SK-N-SH treated with all-trans-retinoic acid at 6 μM for 48 hours (cell line): ENCODE results near the gene DNAJC15.

ENCODE experiments used
- ATAC-seq: fragments of 200-7000 bp; cut with Tn5 transposase; 3 replicates; pipeline ENCODE4 v1.9.1; 2020; ENCODE audit warnings: mild to moderate bottlenecking, moderate library complexity
- ARNTL ChIP-seq: fragments of 450-650 bp; formaldehyde crosslinking; IDR thresholded peaks from 2 replicates; pipeline ENCODE4 v1.5.0; 2020; ENCODE audit warnings: low read depth, mild to moderate bottlenecking, moderate library complexity, borderline replicate concordance
- CREB5 ChIP-seq: fragments of 250-450 bp; sonication (Bioruptor Pico); IDR thresholded peaks from 2 replicates; pipeline ENCODE4 v1.5.1; 2020; ENCODE audit warnings: low read depth, mild to moderate bottlenecking, moderate library complexity
- CSDC2 ChIP-seq: fragments of 250-450 bp; sonication (Bioruptor Pico); IDR thresholded peaks from 2 replicates; pipeline ENCODE4 v1.5.0; 2020; ENCODE audit warnings: mild to moderate bottlenecking, moderate library complexity
- CSRNP3 ChIP-seq: fragments of 250-450 bp; sonication (Bioruptor Pico); IDR thresholded peaks from 2 replicates; pipeline ENCODE4 v1.5.1; 2021; ENCODE audit warnings: mild to moderate bottlenecking, moderate library complexity
- GLIS3 ChIP-seq: fragments of 250-450 bp; sonication (Bioruptor Pico); IDR thresholded peaks from 2 replicates; pipeline ENCODE4 v1.5.0; 2020; ENCODE audit warnings: mild to moderate bottlenecking, moderate library complexity
- ISL1 ChIP-seq: fragments of 250-450 bp; sonication (Bioruptor Pico); IDR thresholded peaks from 2 replicates; pipeline ENCODE4 v2.1.2; 2022; ENCODE audit warnings: mild to moderate bottlenecking, moderate library complexity
- OSR1 ChIP-seq: fragments of 250-450 bp; sonication (Bioruptor Pico); IDR thresholded peaks from 2 replicates; pipeline ENCODE4 v1.8.0; 2022; ENCODE audit warnings: moderate library complexity, mild to moderate bottlenecking, inconsistent platforms
- PATZ1 ChIP-seq: fragments of 250-450 bp; sonication (Bioruptor Pico); IDR thresholded peaks from 2 replicates; pipeline ENCODE4 v1.8.0; 2020; ENCODE audit warnings: mild to moderate bottlenecking, moderate library complexity, borderline replicate concordance
- POU6F1 ChIP-seq: fragments of 250-450 bp; sonication (Bioruptor Pico); IDR thresholded peaks from 2 replicates; pipeline ENCODE4 v1.8.0; 2021; ENCODE audit warnings: low read depth, mild to moderate bottlenecking, moderate library complexity, borderline replicate concordance
- PPARA ChIP-seq: fragments of 250-450 bp; sonication (Bioruptor Pico); IDR thresholded peaks from 2 replicates; pipeline ENCODE4 v1.5.0; 2020; ENCODE audit warnings: mild to moderate bottlenecking, borderline replicate concordance
- RARB ChIP-seq: fragments of 250-450 bp; sonication (Bioruptor Pico); IDR thresholded peaks from 2 replicates; pipeline ENCODE4 v1.8.0; 2021; ENCODE audit warnings: mild to moderate bottlenecking, moderate library complexity
- SNAI2 ChIP-seq: fragments of 250-450 bp; sonication (Bioruptor Pico); IDR thresholded peaks from 2 replicates; pipeline ENCODE4 v1.5.0; 2020; ENCODE audit warnings: mild to moderate bottlenecking, moderate library complexity
- TCF4 ChIP-seq: fragments of 250-450 bp; sonication (Bioruptor Pico); IDR thresholded peaks from 2 replicates; pipeline ENCODE4 v1.8.0; 2021; ENCODE audit warnings: mild to moderate bottlenecking, moderate library complexity, borderline replicate concordance
- TOX ChIP-seq: fragments of 250-450 bp; sonication (Bioruptor Pico); IDR thresholded peaks from 2 replicates; pipeline ENCODE4 v1.8.0; 2021; ENCODE audit warnings: mild to moderate bottlenecking, moderate library complexity, borderline replicate concordance
- TSHZ2 ChIP-seq: fragments of 250-450 bp; sonication (Bioruptor Pico); IDR thresholded peaks from 2 replicates; pipeline ENCODE4 v1.5.0; 2020; ENCODE audit warnings: mild to moderate bottlenecking, moderate library complexity
- ZC3H10 ChIP-seq: fragments of 250-450 bp; sonication (Bioruptor Pico); IDR thresholded peaks from 2 replicates; pipeline ENCODE4 v1.5.1; 2021; ENCODE audit warnings: mild to moderate bottlenecking, moderate library complexity
- ZFP3 ChIP-seq: fragments of 250-450 bp; sonication (Bioruptor Pico); IDR thresholded peaks from 2 replicates; pipeline ENCODE4 v1.5.0; 2020; ENCODE audit warnings: mild to moderate bottlenecking, moderate library complexity
- ZFP30 ChIP-seq: fragments of 450-650 bp; formaldehyde crosslinking; IDR thresholded peaks from 2 replicates; pipeline ENCODE4 v1.5.0; 2022; ENCODE audit warnings: mild to moderate bottlenecking, moderate library complexity
- ZNF565 ChIP-seq: fragments of 450-650 bp; formaldehyde crosslinking; conservative IDR thresholded peaks from 2 replicates; pipeline ENCODE4 v1.5.0; 2020; ENCODE audit warnings: low read depth, mild to moderate bottlenecking, moderate library complexity
- ZNF70 ChIP-seq: fragments of 450-650 bp; formaldehyde crosslinking; IDR thresholded peaks from 2 replicates; pipeline ENCODE4 v1.5.0; 2020; ENCODE audit warnings: mild to moderate bottlenecking, moderate library complexity
- ZNF8 ChIP-seq: fragments of 450-650 bp; formaldehyde crosslinking; IDR thresholded peaks from 2 replicates; pipeline ENCODE4 v1.5.0; 2020; ENCODE audit warnings: mild to moderate bottlenecking, moderate library complexity

DNAJC15 gene

GRCh38 chr13:43123856-43124255 is 100.5 kb downstream of the DNAJC15 start (continued):
- no peak for TF ChIP-seq POU6F1 (CRISPR knock-in tag)
- TF ChIP-seq TCF4 (CRISPR knock-in tag): no peak
- TF ChIP-seq PATZ1 (CRISPR knock-in tag): no peak
- TF ChIP-seq PPARA (CRISPR knock-in tag): no peak

- TF ChIP-seq CSDC2 (CRISPR knock-in tag) (no peak), ZNF8 (CRISPR knock-in tag) (no peak), TOX (CRISPR knock-in tag) (no peak), PPARA (CRISPR knock-in tag) (no peak), TCF4 (CRISPR knock-in tag) (no peak), ISL1 (CRISPR knock-in tag) (no peak), CSRNP3 (CRISPR knock-in tag) (no peak), TSHZ2 (CRISPR knock-in tag) (no peak), ZFP30 (CRISPR knock-in tag) (no peak), ARNTL (CRISPR knock-in tag) (no peak), ZFP3 (no peak), ZNF565 (CRISPR knock-in tag) (no peak), OSR1 (no peak)
- no peak for ATAC-seq
These were observed 101.1 kb downstream of the DNAJC15 start for GRCh38 chr13:43124490-43124889.

- TF ChIP-seq CSDC2 (CRISPR knock-in tag) (no peak), CREB5 (CRISPR knock-in tag) (no peak), ZNF8 (CRISPR knock-in tag) (no peak), ZNF70 (CRISPR knock-in tag) (no peak), RARB (no peak), GLIS3 (CRISPR knock-in tag) (no peak), CSRNP3 (CRISPR knock-in tag) (no peak), SNAI2 (CRISPR knock-in tag) (no peak), TOX (CRISPR knock-in tag) (no peak), ARNTL (CRISPR knock-in tag) (no peak), ZFP30 (CRISPR knock-in tag) (no peak), POU6F1 (CRISPR knock-in tag) (no peak), TSHZ2 (CRISPR knock-in tag) (no peak), ZC3H10 (no peak)
- ATAC-seq: no peak
These were observed 103.0 kb downstream of the DNAJC15 start for GRCh38 chr13:43126420-43126819.
